GM18520 (cell line): Measurements from ENCODE around the gene NTS.

Experiments used
- ATAC-seq: cut with Tn5 transposase; IDR thresholded peaks from one replicate; pipeline ENCODE4 v1.9.1; 2021; ENCODE audit not compliant: unreplicated experiment

The NTS gene

GRCh38 chr12:85874031-85874461 lies at the start of gene NTS:
Gene NTS (plus strand): TSS chr12:85874295. CDS start chr12:85874404, 109 bp downstream.
- ATAC-seq, result no peak

GRCh38 chr12:85825746-85826145 lies 48.3 kb upstream of the NTS start:
- ATAC-seq, result no peak

- ATAC-seq, result no peak
Measured at GRCh38 chr12:85828576-85828975, 45.5 kb upstream of the NTS start.

- no peak for ATAC-seq
Measured at GRCh38 chr12:85829391-85829790, 44.7 kb upstream of the NTS start.

- no peak for ATAC-seq
Measured at GRCh38 chr12:85831327-85831990, 42.6 kb upstream of the NTS start.

GRCh38 chr12:85833579-85833978 lies 40.5 kb upstream of the NTS start:
- no peak for ATAC-seq

- no peak for ATAC-seq
Measured at GRCh38 chr12:85834378-85834777, 39.7 kb upstream of the NTS start.

GRCh38 chr12:85835426-85836196 lies 38.5 kb upstream of the NTS start:
- ATAC-seq, result no peak

- ATAC-seq, result no peak
Measured at GRCh38 chr12:85836197-85837090, 37.7 kb upstream of the NTS start, which contains the start of gene RASSF9. Gene RASSF9 (minus strand): TSS chr12:85836409. CDS start chr12:85836201, 208 bp downstream.

- no peak for ATAC-seq
Measured at GRCh38 chr12:85843606-85844310, 30.3 kb upstream of the NTS start.

- ATAC-seq, result no peak
Measured at GRCh38 chr12:85849344-85849743, 24.8 kb upstream of the NTS start.

- ATAC-seq, result no peak
Measured at GRCh38 chr12:85855305-85855704, 18.8 kb upstream of the NTS start.

GRCh38 chr12:85856966-85857365 lies 17.1 kb upstream of the NTS start:
- no peak for ATAC-seq

GRCh38 chr12:85865890-85866289 lies 8.2 kb upstream of the NTS start:
- ATAC-seq, result no peak

GRCh38 chr12:85866986-85867776 lies 6.9 kb upstream of the NTS start:
- peak; percentile 76 for ATAC-seq

- ATAC-seq, result peak; percentile 75
Measured at GRCh38 chr12:85872497-85873091, 1.5 kb upstream of the NTS start.

GRCh38 chr12:85877459-85877858 lies 3.4 kb downstream of the NTS start:
- no peak for ATAC-seq

- ATAC-seq, result no peak
Measured at GRCh38 chr12:85883763-85884162, 9.7 kb downstream of the NTS start.

- no peak for ATAC-seq
Measured at GRCh38 chr12:85894653-85895052, 20.6 kb downstream of the NTS start.
